Activated T-cell treated with anti-CD3 and anti-CD28 coated beads, Interleukin-2, amount 50 U/mL, for 72 hours (primary cell): ENCODE measurements around the gene B3GNT5. TPM values are rescaled to one million over a fixed set of nuclear protein-coding genes. Genes with fewer than 3 reads are reported as not detected.

Experiments
- ATAC-seq, 2 donors: fragments of 150-1000 bp; cut with Tn5 transposase; replicated peaks in 1 of 2; 2 replicates each; pipeline ENCODE4 v1.10.0; 2021; ENCODE audit warnings: moderate library complexity in 2 of 2, mild to moderate bottlenecking in 1 of 2
- DNase-seq, 2 donors: peaks; one replicate each; pipeline ENCODE4 v3.0.0; 2021 to 2022; ENCODE audit warnings: mixed read lengths in 1 of 2
- H3K27ac Mint-ChIP-seq: one replicate; pipeline ENCODE4 v1.8.0; 2022; ENCODE audit warnings: mild to moderate bottlenecking, moderate library complexity, mixed read lengths
- H3K27me3 Mint-ChIP-seq: one replicate; pipeline ENCODE4 v1.8.0; 2022; ENCODE audit warnings: low read depth, mixed read lengths
- H3K36me3 Mint-ChIP-seq, 2 donors: one replicate each; pipeline ENCODE4 v1.8.0; 2022; ENCODE audit warnings: mixed read lengths in 2 of 2, mild to moderate bottlenecking in 1 of 2; ENCODE audit not compliant: insufficient read depth in 2 of 2
- H3K4me1 Mint-ChIP-seq: one replicate; pipeline ENCODE4 v1.8.0; 2022; ENCODE audit warnings: low read depth, mixed read lengths
- H3K4me3 Mint-ChIP-seq, 2 donors: one replicate each; pipeline ENCODE4 v1.8.0; 2022; ENCODE audit warnings: mild to moderate bottlenecking in 2 of 2, mixed read lengths in 2 of 2, moderate library complexity in 2 of 2
- H3K9me3 Mint-ChIP-seq, 2 donors: one replicate each; pipeline ENCODE4 v1.8.0; 2022; ENCODE audit warnings: mixed read lengths in 2 of 2
- total RNA-seq, 2 donors: library from RNA; stranded (reverse); gene quantifications; one replicate each; pipeline ENCODE4 v1.2.3, GENCODE V29; 2022

Gene B3GNT5
- total RNA-seq, 2 donors from 2014 or later = 14.4 to 17.3 TPM

DNA sequence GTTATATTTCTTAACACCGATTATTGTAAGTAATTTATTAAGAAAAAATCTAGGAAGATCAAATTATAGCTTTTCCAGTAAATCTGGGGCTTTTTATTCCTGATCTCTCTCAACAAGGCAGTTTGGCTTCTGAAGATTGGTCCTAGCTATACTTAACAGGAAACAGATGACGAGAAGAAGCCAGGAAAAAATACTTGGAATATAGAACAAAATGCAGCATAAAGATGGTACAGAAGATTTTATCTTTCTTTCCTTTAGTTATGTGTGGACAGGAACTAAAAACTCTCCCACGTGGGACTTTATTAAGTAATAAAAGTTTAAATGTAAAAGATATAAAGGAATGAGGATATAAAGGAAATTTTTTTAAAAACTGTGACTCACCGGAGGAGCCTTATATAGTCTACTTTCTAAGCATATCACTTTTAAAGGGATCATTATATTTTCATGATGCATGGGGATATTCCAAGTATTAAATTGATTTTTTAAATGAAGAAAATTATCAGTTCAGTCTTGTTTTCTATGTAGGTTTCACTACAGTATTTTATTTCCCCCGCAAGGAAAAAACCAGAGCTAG lies 8.2 kb downstream of the B3GNT5 start:
- no peaks in the 10 kb centered on the region for H3K27me3 Mint-ChIP-seq
- ATAC-seq (no peak), DNase-seq (no peak)
- no peaks in the 10 kb centered on the region for H3K9me3 Mint-ChIP-seq
- no peak overlapping the region for H3K27ac Mint-ChIP-seq
- H3K36me3 Mint-ChIP-seq = peaks cover 0 to 15% of the 10 kb centered on the region in 2 donors
- H3K4me1 Mint-ChIP-seq = peaks cover 33% of the 10 kb centered on the region
- no peak overlapping the region for H3K4me3 Mint-ChIP-seq

DNA sequence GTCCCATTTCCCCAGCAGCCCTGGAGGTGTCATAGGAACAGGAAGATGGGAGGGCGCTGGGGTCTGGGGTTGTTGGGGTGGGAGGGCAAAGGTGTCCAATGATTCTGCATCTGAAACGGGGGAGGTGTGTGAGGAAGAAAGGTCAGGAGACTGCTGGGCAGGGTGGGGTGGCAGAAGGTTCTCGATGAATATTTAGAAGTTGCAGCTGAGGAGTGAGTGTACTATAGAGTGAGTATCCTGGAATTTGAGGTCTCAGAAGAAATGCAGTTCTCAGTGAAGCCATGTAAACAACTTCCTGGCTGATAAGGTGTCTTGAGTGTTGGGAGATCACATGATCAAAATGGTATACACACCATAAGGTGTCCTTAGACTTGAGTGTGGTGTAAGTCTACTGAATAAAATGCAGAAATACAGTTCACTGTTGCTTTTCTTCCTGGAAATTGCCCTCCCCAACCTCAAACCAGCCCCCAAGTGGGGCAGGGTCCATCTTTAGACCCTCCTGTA lies 9.9 kb downstream of the B3GNT5 start:
- ATAC-seq = no peak
- no peak overlapping the region for H3K27ac Mint-ChIP-seq
- H3K4me3 Mint-ChIP-seq = no peak overlapping the region
- no peak for DNase-seq
- H3K4me1 Mint-ChIP-seq = peaks cover 24% of the 10 kb centered on the region
- no peaks in the 10 kb centered on the region for H3K9me3 Mint-ChIP-seq
- peaks cover 0 to 11% of the 10 kb centered on the region in 2 donors for H3K36me3 Mint-ChIP-seq
- H3K27me3 Mint-ChIP-seq = no peaks in the 10 kb centered on the region

DNA sequence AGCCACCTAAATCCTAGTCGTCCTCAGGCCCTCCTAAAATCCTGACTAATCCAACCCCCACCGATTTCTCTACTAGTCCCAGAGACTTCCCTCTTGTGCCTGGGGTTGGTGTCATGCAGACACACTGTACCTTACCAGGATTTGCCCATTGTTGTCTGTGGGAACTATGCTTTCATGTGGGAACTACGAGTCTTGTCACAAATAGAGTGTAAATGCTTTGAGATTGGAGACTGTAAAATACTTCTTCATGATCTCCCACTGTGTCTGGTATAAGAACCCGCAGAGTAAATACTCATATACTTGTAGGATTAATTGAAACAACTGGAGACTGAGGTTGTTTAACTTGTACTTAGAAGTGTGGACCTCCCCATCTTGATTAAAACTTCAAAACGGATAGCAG lies 11.2 kb downstream of the B3GNT5 start:
- Mint-ChIP-seq H3K27me3 (no peaks in the 10 kb centered on the region), H3K36me3 (peaks cover 1 to 6% of the 10 kb centered on the region in 2 donors), H3K9me3 (no peaks in the 10 kb centered on the region), H3K4me1 (peaks cover 15% of the 10 kb centered on the region), H3K4me3 (no peak overlapping the region), H3K27ac (no peak overlapping the region)
- ATAC-seq (no peak), DNase-seq (no peak)

DNA sequence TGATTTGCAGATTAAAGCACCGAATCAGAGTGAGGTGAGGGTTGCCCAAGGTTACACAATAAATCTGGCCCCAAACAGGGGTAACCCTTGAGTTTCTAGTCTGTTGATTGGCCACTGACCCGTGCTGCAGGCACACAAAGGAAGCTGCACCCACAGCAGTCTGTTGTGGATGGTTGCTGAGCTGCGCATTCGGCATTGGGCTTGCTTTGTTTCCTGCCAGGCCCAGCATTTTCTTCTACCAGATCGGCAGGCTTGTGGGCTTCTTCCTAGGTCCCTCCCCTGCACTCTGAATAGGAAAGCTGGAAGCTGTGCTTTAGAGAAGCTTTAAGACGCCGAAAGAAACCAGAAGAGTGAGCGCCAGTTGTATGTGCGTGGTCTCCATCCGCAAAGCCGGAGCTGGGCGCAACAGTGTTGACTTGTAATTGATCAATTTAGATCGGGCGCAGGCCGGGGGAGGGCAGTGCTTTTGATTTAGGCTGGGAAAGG lies 12.1 kb downstream of the B3GNT5 start:
- no peaks in the 10 kb centered on the region for H3K9me3 Mint-ChIP-seq
- H3K4me1 Mint-ChIP-seq = peaks cover 9% of the 10 kb centered on the region
- no peaks in the 10 kb centered on the region for H3K27me3 Mint-ChIP-seq
- no peak overlapping the region for H3K4me3 Mint-ChIP-seq
- no peak overlapping the region for H3K27ac Mint-ChIP-seq
- H3K36me3 Mint-ChIP-seq = peaks cover 1 to 11% of the 10 kb centered on the region in 2 donors
- ATAC-seq (no peak), DNase-seq (peak in 1 of 2 donors; percentile 19)

GRCh38 chr3:183265834-183266417 lies 12.9 kb downstream of the B3GNT5 start:
- Mint-ChIP-seq H3K27me3 (no peaks in the 10 kb centered on the region), H3K4me1 (peaks cover 4% of the 10 kb centered on the region), H3K9me3 (no peaks in the 10 kb centered on the region), H3K36me3 (peaks cover 1 to 11% of the 10 kb centered on the region in 2 donors), H3K4me3 (no peak overlapping the region), H3K27ac (no peak overlapping the region)
- DNase-seq (peak; percentile 69 to 79), ATAC-seq (peak; percentile 96)

DNA sequence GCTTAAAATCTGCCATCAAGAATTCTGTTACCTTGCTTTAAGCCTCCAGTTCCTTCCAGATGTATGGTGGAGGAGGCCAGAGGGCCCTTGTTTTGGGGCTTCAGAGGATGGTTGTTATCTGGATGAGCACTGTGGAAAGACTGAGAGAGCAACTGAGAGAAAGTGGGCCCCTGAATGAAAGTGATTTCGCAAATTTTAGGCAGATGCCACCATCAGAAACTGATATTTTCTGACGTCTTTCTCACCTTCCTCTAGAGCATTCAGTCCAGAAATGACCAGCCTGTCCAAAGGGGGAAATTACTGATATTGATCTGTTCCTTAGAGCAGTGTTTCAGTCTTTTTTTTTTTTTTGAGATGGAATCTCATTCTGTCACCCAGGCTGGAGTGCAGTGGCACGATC lies 13.4 kb downstream of the B3GNT5 start:
- H3K4me3 Mint-ChIP-seq = no peak overlapping the region
- H3K36me3 Mint-ChIP-seq = peaks cover 1 to 11% of the 10 kb centered on the region in 2 donors
- peak overlapping the region; percentile 58 for H3K27ac Mint-ChIP-seq
- H3K9me3 Mint-ChIP-seq = no peaks in the 10 kb centered on the region
- H3K27me3 Mint-ChIP-seq = no peaks in the 10 kb centered on the region
- ATAC-seq = peak; percentile 71 to 73
- peaks cover 4% of the 10 kb centered on the region for H3K4me1 Mint-ChIP-seq
- peak; percentile 37 to 49 for DNase-seq

DNA sequence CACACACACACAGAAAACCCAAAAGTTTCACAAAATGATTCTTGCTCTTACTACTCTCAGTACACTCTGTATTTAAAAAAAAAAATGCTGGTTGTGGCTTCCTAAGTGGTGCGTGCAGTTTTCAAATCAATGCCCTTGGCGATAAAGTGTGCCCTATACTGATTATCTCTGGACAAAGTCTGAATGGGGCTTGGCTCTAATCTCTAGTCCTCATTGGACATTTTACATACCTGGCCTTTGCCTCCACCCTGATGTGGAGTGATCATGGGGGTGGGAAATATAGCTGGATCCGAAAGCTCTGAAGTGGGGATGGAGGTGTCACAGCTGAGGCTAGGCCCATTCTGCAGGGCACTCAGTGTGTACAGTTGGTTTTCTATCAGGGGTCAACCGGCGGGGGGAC lies 14.1 kb downstream of the B3GNT5 start:
- DNase-seq = no peak
- Mint-ChIP-seq H3K9me3 (no peaks in the 10 kb centered on the region), H3K4me3 (no peak overlapping the region), H3K27ac (peak overlapping the region; percentile 58), H3K4me1 (peaks cover 4% of the 10 kb centered on the region), H3K36me3 (peaks cover 1 to 11% of the 10 kb centered on the region in 2 donors), H3K27me3 (no peaks in the 10 kb centered on the region)
- ATAC-seq = no peak

GRCh38 chr3:183268366-183268765 lies 15.3 kb downstream of the B3GNT5 start:
- H3K27me3 Mint-ChIP-seq = no peaks in the 10 kb centered on the region
- peak overlapping the region; percentile 14 to 50 for H3K4me3 Mint-ChIP-seq
- H3K9me3 Mint-ChIP-seq = no peaks in the 10 kb centered on the region
- no peak for DNase-seq
- H3K27ac Mint-ChIP-seq = peak overlapping the region; percentile 5
- peaks cover 1 to 11% of the 10 kb centered on the region in 2 donors for H3K36me3 Mint-ChIP-seq
- no peak for ATAC-seq
- peaks cover 4% of the 10 kb centered on the region for H3K4me1 Mint-ChIP-seq

- Mint-ChIP-seq H3K36me3 (peaks cover 1 to 11% of the 10 kb centered on the region in 2 donors), H3K9me3 (no peaks in the 10 kb centered on the region), H3K4me3 (no peak overlapping the region), H3K4me1 (peaks cover 9% of the 10 kb centered on the region), H3K27me3 (no peaks in the 10 kb centered on the region), H3K27ac (no peak overlapping the region)
- DNase-seq (no peak), ATAC-seq (no peak)
Measured at GRCh38 chr3:183269345-183269744, 16.3 kb downstream of the B3GNT5 start.

- Mint-ChIP-seq H3K36me3 (peaks cover 1 to 11% of the 10 kb centered on the region in 2 donors), H3K27ac (no peak overlapping the region), H3K9me3 (no peaks in the 10 kb centered on the region), H3K4me3 (no peak overlapping the region), H3K4me1 (peaks cover 18% of the 10 kb centered on the region), H3K27me3 (no peaks in the 10 kb centered on the region)
- ATAC-seq (no peak), DNase-seq (no peak)
Measured at GRCh38 chr3:183270344-183270743, 17.3 kb downstream of the B3GNT5 start.

- Mint-ChIP-seq H3K4me3 (no peak overlapping the region), H3K9me3 (no peaks in the 10 kb centered on the region), H3K4me1 (peaks cover 23% of the 10 kb centered on the region), H3K27ac (no peak overlapping the region), H3K27me3 (no peaks in the 10 kb centered on the region), H3K36me3 (peaks cover 1 to 9% of the 10 kb centered on the region in 2 donors)
- DNase-seq = no peak
- no peak for ATAC-seq
Measured at GRCh38 chr3:183272142-183272541, 19.1 kb downstream of the B3GNT5 start.

DNA sequence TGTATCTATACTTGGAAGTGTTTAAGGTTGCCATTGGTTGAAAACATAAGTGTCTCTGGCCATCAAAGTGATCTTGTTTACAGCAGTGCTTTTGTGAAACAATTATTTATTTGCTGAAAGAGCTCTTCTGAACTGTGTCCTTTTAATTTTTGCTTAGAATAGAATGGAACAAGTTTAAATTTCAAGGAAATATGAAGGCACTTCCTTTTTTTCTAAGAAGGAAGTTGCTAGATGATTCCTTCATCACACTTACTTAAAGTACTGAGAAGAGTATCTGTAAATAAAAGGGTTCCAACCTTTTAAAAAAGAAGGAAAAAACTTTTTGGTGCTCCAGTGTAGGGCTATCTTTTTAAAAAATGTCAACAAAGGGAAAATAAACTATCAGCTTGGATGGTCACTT lies 19.7 kb downstream of the B3GNT5 start:
- DNase-seq (no peak), ATAC-seq (no peak)
- Mint-ChIP-seq H3K36me3 (peaks cover 1 to 9% of the 10 kb centered on the region in 2 donors), H3K9me3 (no peaks in the 10 kb centered on the region), H3K4me3 (no peak overlapping the region), H3K4me1 (peaks cover 23% of the 10 kb centered on the region), H3K27me3 (no peaks in the 10 kb centered on the region), H3K27ac (no peak overlapping the region)

GRCh38 chr3:183274609-183275008 lies 21.6 kb downstream of the B3GNT5 start:
- no peaks in the 10 kb centered on the region for H3K9me3 Mint-ChIP-seq
- no peaks in the 10 kb centered on the region for H3K27me3 Mint-ChIP-seq
- H3K27ac Mint-ChIP-seq = no peak overlapping the region
- H3K4me1 Mint-ChIP-seq = peaks cover 24% of the 10 kb centered on the region
- no peak overlapping the region for H3K4me3 Mint-ChIP-seq
- DNase-seq = no peak
- ATAC-seq = no peak
- H3K36me3 Mint-ChIP-seq = peaks cover 0 to 6% of the 10 kb centered on the region in 2 donors
